Heart left ventricle (tissue), 13 donors: ENCODE measurements around the gene SPECC1.

Experiments
- POLR2A ChIP-seq, 2 donors: fragments of 450-650 bp; IDR thresholded peaks; one replicate each; pipeline ENCODE4 v1.6.1; 2017; ENCODE audit warnings: antibody characterized with exemption in 2 of 2, mild to moderate bottlenecking in 2 of 2, moderate library complexity in 2 of 2
- TF ChIP-seq, protein P1 (sequence below), 12 donors: fragments of 200-600 bp; sonication (generic) in 4 of 12; IDR thresholded peaks; one replicate each; pipeline versions ENCODE4 v1.5.0 to v1.8.0; 2018 to 2022; ENCODE audit warnings: antibody characterized with exemption in 12 of 12, mild to moderate bottlenecking in 5 of 12
- donor health status: ischemic (EF 13 %, LVEDD 7.1; RV severe dilation, severe dysfunction).
- donor health status: DM: no; HTN: yes; CAD: no.
- donor health status: DM: no; HTN: no; CAD: no.
- donor health status: ischemic (EF 25% LVEDD 6.9; RV normal size, moderate dysfunction).
- donor health status: ischemic (EF 25% LVEDD 5.7; RV mildly dilated, moderate dysfunction).
- donor health status: ischemic (EF 35%, LVEDD 5.7; RV mildly dilated, moderate dysfunction).
- donor health status: nonischemic (EF 11% LVEDD 7.7; RV severe dilation, severe dysfunction).
- donor health status: DM: yes; HTN: yes; CAD: no.
- donor health status: PGD.
- donor health status: ischemic (EF 29% LVEDD 5.4; RV normal size, mild dysfunction).
- donor health status: nonischemic (EF 23%, LVEDD 6.1; RV moderate dilation, normal function).

DNA sequence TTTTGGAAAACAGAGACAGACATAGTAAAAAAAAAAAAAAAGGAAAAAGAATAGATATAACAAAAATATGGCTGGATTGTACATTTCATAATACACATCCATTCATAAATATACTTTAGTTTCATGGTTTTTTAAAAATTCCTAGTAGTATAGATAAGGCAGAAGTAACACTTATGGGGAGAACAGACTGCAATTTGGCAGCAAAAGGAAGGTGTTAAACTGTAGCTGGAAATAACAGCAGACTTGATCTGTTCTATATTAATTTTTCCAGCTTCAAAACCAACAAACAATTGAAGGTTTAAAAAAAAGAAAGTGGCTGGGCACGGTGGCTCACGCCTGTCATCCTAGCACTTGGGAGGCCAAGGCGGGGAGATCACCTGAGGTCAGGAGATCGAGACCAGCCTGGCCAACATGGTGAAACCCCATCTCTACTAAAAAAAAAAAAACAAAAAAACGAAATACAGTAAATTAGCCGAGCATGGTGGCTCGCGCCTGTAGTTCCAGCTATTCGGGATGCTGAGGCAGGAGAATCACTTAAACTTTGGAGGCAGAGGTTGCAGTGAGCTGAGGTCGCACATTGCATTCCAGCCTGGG lies 191.8 kb downstream of the SPECC1 start:
- TF ChIP-seq, protein P1, sequence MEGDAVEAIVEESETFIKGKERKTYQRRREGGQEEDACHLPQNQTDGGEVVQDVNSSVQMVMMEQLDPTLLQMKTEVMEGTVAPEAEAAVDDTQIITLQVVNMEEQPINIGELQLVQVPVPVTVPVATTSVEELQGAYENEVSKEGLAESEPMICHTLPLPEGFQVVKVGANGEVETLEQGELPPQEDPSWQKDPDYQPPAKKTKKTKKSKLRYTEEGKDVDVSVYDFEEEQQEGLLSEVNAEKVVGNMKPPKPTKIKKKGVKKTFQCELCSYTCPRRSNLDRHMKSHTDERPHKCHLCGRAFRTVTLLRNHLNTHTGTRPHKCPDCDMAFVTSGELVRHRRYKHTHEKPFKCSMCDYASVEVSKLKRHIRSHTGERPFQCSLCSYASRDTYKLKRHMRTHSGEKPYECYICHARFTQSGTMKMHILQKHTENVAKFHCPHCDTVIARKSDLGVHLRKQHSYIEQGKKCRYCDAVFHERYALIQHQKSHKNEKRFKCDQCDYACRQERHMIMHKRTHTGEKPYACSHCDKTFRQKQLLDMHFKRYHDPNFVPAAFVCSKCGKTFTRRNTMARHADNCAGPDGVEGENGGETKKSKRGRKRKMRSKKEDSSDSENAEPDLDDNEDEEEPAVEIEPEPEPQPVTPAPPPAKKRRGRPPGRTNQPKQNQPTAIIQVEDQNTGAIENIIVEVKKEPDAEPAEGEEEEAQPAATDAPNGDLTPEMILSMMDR (IDR thresholded peaks at IDR 0.05): no peak
- TF ChIP-seq POLR2A (IDR thresholded peaks at IDR 0.05): no peak
